GM18505 (cell line): Measurements from ENCODE around the gene POMT2.
"Not testable (repeated sequence)": the region's sequence is repeated elsewhere in the genome, so short reads cannot be mapped to it uniquely, and the experiment has no call there.

ENCODE experiments used
- ATAC-seq: cut with Tn5 transposase; IDR thresholded peaks from one replicate; pipeline ENCODE4 v1.9.1; 2021; ENCODE audit not compliant: unreplicated experiment
- POLR2A ChIP-seq: IDR thresholded peaks from 4 replicates; pipeline ENCODE4 v1.6.1; 2011; ENCODE audit warnings: borderline replicate concordance; ENCODE audit not compliant: insufficient read depth, insufficient read length; ENCODE audit errors: extremely low read depth

The POMT2 gene

DNA sequence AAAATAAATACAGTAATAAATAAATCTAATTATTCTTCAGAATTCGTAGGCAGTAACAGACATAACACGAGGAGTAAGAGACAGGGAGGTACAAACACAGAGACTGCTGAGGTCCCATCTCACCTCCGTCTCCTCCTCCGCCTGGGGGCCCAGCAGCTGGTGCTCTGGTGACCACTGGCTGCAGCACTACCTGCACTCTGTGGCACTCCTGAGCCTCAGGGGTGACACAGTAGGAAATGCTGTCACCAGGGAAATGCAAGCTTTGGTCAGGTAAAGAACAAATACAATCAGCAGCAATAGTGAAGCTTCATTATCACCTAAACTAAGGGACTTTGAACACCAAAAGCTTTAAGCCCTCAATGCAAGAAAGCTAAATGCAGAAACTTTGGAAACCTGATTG, 19.7 kb upstream of the POMT2 start:
- ATAC-seq, result no peak
- no peak for TF ChIP-seq POLR2A

DNA sequence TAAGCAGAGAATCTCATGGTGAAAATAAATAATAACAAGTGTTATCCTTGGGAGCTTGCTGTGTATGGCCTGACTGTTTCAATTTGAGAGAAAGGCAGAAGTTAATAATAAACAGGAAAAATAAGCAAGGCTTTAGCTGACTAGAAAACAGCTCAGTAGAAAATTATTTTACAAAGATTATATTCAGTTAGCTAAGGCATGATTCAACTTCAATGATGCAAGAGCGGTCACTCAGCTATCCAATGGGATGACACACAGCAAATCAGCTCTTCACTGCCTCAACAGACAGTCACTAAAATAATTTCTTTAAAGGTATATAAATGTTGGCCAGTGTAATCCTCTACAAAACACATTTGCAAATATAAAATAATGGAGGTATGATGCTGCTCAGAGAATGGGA, 18.7 kb upstream of the POMT2 start:
- no peak for ATAC-seq
- no peak for TF ChIP-seq POLR2A

DNA sequence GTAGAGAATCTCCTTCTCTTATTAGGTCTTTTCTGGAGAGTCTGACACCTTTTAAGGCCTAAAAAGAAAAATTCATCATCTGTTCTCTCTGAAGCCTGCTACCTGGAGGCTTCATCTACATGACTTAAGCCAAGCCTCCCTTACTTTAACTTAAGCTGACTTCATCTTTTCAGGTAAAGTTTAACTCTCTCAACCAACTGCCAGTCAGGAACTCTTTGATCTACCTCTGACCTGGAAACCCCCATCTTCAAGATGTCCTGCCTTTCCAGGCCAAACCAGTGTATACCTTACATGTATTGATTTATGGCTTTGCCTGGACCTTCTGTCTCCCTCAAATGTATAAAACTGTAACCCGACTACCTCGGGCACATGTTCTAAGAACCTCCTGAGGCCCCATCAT, 17.6 kb upstream of the POMT2 start:
- no peak for TF ChIP-seq POLR2A
- ATAC-seq, result no peak

DNA sequence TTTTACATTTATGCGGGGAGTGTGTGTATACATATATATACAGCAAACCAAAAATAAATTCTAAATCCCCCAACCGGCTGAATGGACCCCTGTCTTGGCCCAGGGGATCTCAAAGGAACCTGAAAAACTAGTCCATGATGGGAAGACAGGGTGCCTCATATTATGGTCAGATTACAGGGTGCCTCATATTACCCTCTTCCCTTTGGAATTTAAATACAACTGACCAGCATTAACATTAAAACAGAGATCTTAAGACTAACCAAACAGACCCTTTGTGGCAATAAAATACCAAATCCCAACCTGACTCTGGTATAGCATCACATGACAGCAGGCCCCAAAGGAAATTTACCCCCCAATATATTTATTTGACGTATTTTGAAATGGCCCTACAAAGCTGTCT, 17.2 kb upstream of the POMT2 start:
- ATAC-seq, result no peak
- no peak for TF ChIP-seq POLR2A

DNA sequence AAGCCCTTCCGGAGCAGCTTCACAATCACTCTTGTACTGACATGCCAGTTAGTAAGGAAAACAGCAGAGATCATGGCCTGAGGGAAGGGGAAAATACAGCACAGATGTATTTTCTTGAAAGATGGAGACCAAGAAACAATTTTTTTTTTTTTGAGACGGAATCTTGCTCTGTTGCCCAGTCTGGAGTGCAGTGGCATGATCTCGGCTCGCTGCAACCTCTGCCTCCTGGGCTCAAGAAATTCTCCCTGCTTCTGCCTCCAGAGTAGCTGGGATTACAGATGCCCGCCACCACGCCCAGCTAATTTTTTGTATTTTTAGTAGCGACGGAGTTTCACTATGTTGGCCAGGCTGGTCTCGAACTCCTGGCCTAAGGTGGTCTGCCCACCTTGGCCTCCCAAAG, 16.6 kb upstream of the POMT2 start:
- ATAC-seq, result not testable (repeated sequence)

DNA sequence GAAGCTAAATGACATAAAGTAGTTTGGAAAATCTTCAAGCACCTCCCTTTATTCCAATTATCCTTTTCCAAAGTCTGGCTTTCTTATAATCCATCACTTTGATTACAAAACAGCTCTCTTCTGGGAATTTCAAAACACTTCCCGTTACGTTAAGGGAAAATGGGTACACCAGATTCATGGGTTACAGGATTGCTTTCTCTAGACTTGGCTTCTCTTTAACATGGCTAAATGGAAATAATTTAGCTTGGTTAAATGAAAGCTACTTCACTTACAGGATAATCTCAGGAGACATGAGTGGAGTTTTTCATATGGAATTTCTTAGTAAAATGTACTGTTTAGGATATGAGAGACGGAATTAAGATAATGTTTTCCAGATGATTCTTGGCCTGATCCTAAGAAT, 14.9 kb upstream of the POMT2 start:
- no peak for TF ChIP-seq POLR2A
- ATAC-seq, result no peak

DNA sequence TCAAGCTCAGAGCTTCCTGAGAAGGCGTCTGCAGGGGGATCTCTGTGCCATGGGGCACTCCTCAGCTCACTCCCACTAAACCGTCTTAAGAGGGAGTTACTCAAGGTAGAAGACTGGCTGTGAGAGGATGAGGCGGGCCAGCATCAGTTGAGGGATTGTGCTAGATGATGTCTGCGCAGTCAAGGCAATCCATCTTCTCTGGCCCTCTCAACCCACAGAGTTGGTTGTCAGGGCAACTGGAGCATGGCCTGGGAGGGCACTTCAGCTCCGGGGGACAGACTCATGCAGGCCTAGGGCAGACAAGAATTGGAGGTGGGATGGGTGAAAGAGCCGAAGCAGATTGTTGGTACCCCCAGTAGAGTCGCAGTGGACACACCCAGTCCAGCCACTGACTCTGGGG, 9.2 kb upstream of the POMT2 start:
- no peak for TF ChIP-seq POLR2A
- ATAC-seq, result no peak

DNA sequence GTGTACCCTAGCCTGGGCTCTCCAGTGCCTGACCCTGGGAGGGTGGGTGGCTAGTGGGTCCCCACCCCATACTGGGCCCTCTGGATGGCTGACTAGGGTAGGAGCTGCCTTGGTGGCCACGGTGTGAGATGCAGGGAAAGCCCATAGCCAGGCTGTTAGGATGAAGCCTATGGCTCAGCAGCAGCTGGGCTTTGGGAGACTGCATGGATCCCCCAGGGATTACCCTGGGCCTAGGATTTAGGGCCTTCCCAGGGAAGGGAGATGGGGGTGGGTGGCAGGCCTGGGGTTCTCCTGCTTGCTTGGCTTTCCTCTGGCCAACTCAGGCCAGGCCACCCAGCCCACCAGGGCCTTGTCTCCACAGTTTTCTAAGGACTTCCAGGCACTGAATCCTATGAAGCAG, 6.4 kb upstream of the POMT2 start:
- TF ChIP-seq POLR2A, result no peak
- no peak for ATAC-seq

DNA sequence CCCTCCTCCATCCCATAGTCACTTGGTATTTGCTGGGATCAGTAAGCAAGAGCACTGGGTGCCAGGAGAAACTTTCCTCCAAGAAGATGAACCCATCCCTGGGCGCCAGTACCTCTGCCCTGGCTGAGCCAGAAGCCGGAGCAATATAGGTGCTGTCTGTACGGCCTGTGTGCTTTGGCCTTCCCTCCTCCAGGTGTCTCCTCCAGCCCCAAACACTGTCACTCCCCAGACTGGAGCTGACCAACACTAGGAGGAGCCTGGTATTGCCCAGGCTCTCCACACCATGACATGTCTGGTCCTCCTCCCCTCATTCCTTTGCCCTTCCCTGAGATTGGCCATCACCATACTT, 5.0 kb upstream of the POMT2 start:
- no peak for TF ChIP-seq POLR2A
- ATAC-seq, result no peak

DNA sequence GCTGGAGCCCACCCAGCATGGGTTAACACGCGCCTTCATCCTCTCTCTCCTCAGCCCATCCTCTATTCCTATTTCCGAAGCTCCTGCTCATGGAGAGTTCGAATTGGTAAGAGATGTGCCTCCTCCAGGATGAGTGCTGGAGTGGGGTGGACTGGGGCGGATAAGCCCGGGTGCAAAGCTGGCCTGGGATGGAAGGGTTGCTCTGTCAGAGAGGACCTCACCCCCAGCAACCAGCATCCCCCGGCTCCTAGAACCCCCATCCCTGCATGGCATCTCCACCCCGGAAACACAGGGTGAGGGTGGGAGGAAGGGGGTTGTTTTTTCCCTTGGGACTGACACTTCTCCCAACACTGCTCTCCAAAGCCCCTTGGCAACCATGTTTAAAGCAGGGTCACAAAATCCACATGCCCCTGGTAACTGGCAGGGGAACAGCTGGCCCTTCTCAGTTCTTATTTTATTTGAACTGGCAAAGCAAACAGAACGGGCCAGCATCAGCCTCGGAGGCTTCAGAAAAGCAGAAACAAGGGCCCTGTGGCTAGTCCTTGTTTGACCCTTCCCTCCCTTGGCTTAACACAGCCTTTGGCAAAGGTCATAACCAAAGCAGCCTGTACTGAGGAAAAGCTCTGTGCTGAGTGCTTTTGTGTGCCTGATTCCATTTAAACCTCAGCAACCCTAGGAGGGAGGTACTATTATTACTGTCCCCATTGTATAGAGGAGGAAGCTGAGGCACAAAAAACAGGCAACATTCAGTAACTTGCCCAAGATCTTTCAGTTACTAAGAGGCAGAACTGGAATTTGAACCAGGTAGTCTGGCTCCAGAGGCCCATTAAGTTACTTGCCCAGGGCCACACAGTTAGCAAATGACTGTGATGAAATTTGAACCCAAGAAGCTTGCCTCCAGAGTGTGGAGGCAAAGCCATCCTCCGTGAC, 4.4 kb upstream of the POMT2 start:
- ATAC-seq, result no peak
- no peak for TF ChIP-seq POLR2A

DNA sequence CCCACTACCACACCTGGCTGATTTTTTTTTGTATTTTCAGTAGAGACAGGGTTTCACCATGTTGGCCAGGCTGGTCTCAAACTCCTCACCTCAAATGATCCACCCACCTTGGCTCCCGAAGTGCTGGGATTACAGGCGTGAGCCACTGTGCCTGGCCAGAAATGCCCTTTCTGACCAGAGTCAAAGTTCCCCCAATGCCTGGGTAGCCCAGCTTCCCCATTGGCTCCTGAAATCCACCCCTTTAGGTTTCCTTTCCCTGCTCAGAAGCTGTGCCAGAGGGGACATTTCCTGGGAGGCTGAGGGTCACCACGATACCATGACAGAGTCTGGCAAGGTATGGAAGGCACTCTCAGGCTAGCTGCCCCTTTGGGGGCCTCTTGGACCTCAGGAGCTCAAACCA, 3.6 kb upstream of the POMT2 start:
- no peak for TF ChIP-seq POLR2A

DNA sequence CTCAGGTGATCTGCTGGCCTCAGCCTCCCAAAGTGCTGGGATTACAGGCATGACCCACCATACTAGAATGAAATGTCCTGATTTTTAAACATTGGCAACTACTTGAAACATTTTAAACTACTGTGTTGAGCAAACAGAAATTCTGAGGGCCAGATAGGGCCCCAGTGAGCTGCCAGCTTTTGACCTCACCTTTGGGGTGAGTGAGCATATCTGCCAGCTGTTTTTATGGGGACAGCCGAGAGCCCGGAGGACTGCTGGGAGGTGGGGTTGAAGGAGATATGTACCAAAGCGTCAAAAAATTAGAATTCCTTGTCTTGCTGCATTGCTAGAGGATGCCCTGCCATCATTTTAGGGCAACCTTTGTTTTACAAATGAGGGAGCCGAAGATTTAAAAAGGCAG, 2.9 kb upstream of the POMT2 start:
- ATAC-seq, result no peak
- no peak for TF ChIP-seq POLR2A

More for the DNA sequence above, 3.6 kb upstream of the POMT2 start:
- ATAC-seq, result no peak

DNA sequence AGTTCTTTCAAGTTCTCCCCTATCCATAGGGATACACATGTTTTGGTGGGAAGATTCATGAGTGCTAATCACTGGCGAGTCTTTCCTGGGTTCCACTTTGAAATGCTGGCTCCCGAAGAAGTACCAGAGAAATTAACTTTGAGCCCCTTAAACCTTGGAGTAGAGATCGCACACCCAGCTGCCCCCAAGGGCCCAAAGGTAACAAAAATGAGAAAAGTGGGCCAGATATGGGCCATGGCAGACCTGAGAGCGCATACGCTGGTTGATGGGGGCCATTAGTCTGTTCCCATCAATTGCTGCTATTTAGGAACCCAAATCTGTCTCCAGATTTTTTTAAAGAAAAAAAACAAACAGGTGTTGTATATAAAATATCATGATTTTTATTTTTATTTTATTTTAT, 2.3 kb upstream of the POMT2 start:
- no peak for TF ChIP-seq POLR2A
- no peak for ATAC-seq

DNA sequence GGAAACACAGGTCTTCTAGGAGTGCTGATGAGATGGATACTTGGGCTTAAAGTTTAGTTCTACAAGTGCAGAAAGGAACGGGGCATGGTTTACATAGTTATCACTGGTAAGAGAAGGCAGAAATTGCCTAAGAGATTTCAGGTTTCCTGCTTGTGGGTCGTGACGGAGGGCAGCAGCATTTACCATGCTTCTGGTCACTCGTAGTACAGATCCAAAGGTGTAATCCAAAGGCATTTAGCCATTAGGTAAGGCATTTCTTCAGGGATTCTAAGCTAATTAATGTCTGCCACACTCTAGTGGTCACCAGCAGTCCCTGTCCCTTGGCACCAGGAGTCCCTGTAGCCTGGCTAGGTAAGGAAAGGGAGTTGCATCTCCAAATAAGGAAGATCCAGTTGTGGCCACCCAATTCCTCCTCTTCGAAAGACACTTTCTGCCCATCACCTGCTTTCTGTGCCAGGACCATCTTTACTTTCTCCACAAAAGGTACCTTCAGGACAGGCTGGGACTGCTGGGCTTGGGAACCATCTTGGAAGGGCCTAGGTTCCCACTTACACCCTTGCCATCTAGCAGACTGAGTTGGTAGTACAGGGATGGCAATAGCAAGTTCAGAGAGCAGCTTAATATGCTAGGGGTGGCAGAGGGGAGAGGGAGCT, 1.7 kb upstream of the POMT2 start:
- TF ChIP-seq POLR2A, result no peak
- ATAC-seq, result no peak
